PC-3 (cell line): ENCODE measurements around the gene CCL27. TPM values are rescaled to one million over a fixed set of nuclear protein-coding genes. Genes with fewer than 3 reads are reported as not detected.

Experiments
- ATAC-seq: fragments of 200-7000 bp; cut with Tn5 transposase; 2 replicates; pipeline ENCODE4 v1.9.1; 2020; ENCODE audit warnings: mild to moderate bottlenecking, moderate library complexity
- BruUV-seq: library from RNA; stranded (reverse); fragments of 400-500 nt; replicated peaks from 2 replicates; lab custom pipeline; 2021; lab: Mats Ljungman, UMichigan
- CTCF ChIA-PET: fragments of 300-600 bp; sonication (Branson Sonifier 250); formaldehyde crosslinking; loops from one replicate; lab custom pipeline; 2022; ENCODE audit warnings: antibody characterized with exemption; lab: Charles Lee
- POLR2A ChIA-PET: fragments of 300-600 bp; sonication (Branson Sonifier 250); formaldehyde crosslinking; loops from one replicate; lab custom pipeline; 2022; ENCODE audit warnings: antibody characterized with exemption; ENCODE audit not compliant: unreplicated experiment; lab: Charles Lee
- DNase-seq: peaks from one replicate; pipeline ENCODE4 v3.0.0-alpha.2; 2015
- H2AFZ ChIP-seq: fragments of 300-600 bp; sonication (generic); 2 replicates; pipeline ENCODE4 v1.6.0; 2016; ENCODE audit warnings: antibody characterized with exemption, low read length
- H3F3A ChIP-seq: fragments of 300-600 bp; sonication (generic); one replicate; pipeline ENCODE4 v1.6.0; 2017; ENCODE audit warnings: antibody characterized with exemption, low read length, control low read depth, mild to moderate bottlenecking; ENCODE audit not compliant: unreplicated experiment
- H3K27ac ChIP-seq: fragments of 300-600 bp; sonication (generic); 2 replicates; pipeline ENCODE4 v1.5.1; 2016; ENCODE audit warnings: mild to moderate bottlenecking, low read length
- H3K27me3 ChIP-seq: fragments of 300-600 bp; sonication (generic); 2 replicates; pipeline ENCODE4 v1.6.1; 2016; ENCODE audit warnings: low read length, mixed read lengths
- H3K36me3 ChIP-seq: fragments of 300-600 bp; sonication (generic); 2 replicates; pipeline ENCODE4 v1.6.1; 2016; ENCODE audit warnings: low read depth, mixed run types, low read length, mixed read lengths
- H3K4me1 ChIP-seq: fragments of 300-600 bp; sonication (generic); 2 replicates; pipeline ENCODE4 v1.5.1; 2016; ENCODE audit warnings: low read length; ENCODE audit not compliant: insufficient read depth
- H3K4me2 ChIP-seq: fragments of 300-600 bp; sonication (generic); 2 replicates; pipeline ENCODE4 v1.6.0; 2016; ENCODE audit warnings: low read length
- H3K4me3 ChIP-seq: fragments of 300-600 bp; sonication (generic); 2 replicates; pipeline ENCODE4 v1.5.1; 2016; ENCODE audit warnings: mild to moderate bottlenecking, low read length, mixed read lengths
- H3K79me2 ChIP-seq: fragments of 300-600 bp; sonication (generic); 2 replicates; pipeline ENCODE4 v1.6.1; 2017; ENCODE audit warnings: low read length, mixed read lengths
- H3K9ac ChIP-seq: fragments of 300-600 bp; sonication (generic); 2 replicates; pipeline ENCODE4 v1.6.0; 2016; ENCODE audit warnings: mild to moderate bottlenecking, low read length
- H3K9me2 ChIP-seq: fragments of 300-600 bp; sonication (generic); replicated peaks from 2 replicates; pipeline ENCODE4 v1.6.1; 2016; ENCODE audit warnings: mixed run types, low read length, mixed read lengths
- H3K9me3 ChIP-seq: fragments of 300-600 bp; sonication (generic); 2 replicates; pipeline ENCODE4 v1.6.1; 2016; ENCODE audit warnings: low read length, mixed read lengths
- H4K20me1 ChIP-seq: fragments of 300-600 bp; sonication (generic); 2 replicates; pipeline ENCODE4 v1.6.1; 2016; ENCODE audit warnings: low read length, mixed read lengths
- EZH2 ChIP-seq: fragments of 300-600 bp; sonication (generic); IDR thresholded peaks from one replicate; pipeline ENCODE4 v1.6.1; 2017; ENCODE audit warnings: antibody characterized with exemption, mild to moderate bottlenecking, low read length; ENCODE audit not compliant: unreplicated experiment
- EZH2phosphoT487 ChIP-seq: fragments of 300-600 bp; sonication (generic); IDR thresholded peaks from 2 replicates; pipeline ENCODE4 v1.6.1; 2018; ENCODE audit warnings: mild to moderate bottlenecking, antibody characterized with exemption, low read length, borderline replicate concordance
- intact Hi-C: fragments of 100-400 bp; cut with micrococcal nuclease; formaldehyde crosslinking; loops from 2 replicates; pipeline ENCODE4 v1.9.0; 2023
- total RNA-seq: library from RNA; depleted of rRNA; stranded (reverse); fragments of >200 nt; gene quantifications from 2 replicates; pipeline ENCODE4 v1.2.3, GENCODE V29; 2014
- TF ChIP-seq, protein P1 (sequence below): fragments of 300-600 bp; sonication (generic); conservative IDR thresholded peaks from 2 replicates; pipeline ENCODE4 v1.5.1; 2017; ENCODE audit warnings: antibody characterized with exemption, low read depth, mild to moderate bottlenecking, low read length

Gene CCL27
- total RNA-seq, 1 experiment from 2014 or later: not detected

DNA sequence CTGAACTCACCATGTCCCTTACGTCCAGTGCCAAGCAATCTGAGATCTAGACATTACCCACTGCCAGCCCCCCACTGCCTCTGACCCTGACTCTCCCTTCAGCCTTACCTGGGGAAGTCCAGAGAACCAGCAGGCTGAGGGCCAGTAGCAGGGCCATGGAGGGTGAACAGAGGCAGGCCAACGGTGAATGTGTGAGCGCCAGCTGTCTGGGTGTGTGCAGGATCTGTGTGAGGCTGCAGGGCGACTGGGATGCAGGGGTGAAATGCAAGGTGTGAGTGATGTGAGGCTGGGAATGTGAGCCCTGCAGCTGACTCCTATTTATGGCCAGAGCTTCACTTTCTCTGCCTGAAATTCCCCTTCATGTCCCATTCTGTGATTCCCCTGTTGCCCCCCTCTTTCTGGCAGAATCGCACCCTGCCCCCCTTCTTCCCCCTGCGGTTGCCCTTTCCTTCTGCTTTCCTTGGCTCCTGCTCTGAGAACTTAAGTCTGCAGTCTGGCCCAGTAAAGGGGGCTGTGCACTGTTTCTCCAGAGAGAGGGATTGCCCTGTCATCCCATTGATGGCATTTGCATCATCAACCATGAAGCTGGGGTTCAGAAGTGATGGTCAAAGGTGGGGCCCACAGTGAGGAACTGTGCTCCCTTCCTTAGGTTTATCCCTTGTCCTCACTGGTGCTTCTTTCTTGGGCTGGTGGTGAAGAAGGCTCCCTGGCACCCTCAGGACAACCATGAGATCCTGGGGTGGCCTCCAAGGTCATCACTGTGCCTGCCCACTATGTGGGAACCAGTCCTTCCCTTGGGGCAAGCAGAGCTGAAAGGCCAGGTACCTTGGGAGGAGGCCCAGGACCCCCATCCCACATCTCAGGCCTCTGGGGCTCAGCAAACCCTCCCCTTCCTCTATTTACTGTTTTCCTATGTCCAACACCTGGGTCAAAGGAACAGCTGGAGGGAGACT lies 28.8 kb upstream of the CCL27 start, which contains the start of gene CCL19:
Gene CCL19, minus strand, starts transcription at position 294 of the 953 bp plus-strand sequence. Its CDS starts 137 bp downstream, at position 157.
- H3K4me2 ChIP-seq: no peak within 1 kb of the TSS
- H3K27me3 ChIP-seq: no peaks in the 10 kb centered on the region
- no peaks in the 10 kb centered on the region for H3K9me2 ChIP-seq
- BruUV-seq: no TSS peak
- no peak within 1 kb of the TSS for H3K27ac ChIP-seq
- no peak within 1 kb of the TSS for H3K9ac ChIP-seq
- intact Hi-C loops: no loop called here
- H3K4me3 ChIP-seq: no peak within 1 kb of the TSS
- no peak for DNase-seq
- H3K9me3 ChIP-seq: no peaks in the 10 kb centered on the region
- ATAC-seq: no peak
- no peaks in the 10 kb centered on the region for H4K20me1 ChIP-seq
- H3K4me1 ChIP-seq: no peaks in the 10 kb centered on the region
- ChIA-PET CTCF (no interaction called here), POLR2A (interaction anchor here (0.5 kb wide), 1 partner anchor 843 kb away, joined by 7 read pairs; no protein-coding TSS in a partner anchor)
- no peaks in the 10 kb centered on the region for H3K79me2 ChIP-seq
- no peak within 1 kb of the TSS for H2AFZ ChIP-seq
- no peaks in the 10 kb centered on the region for H3F3A ChIP-seq
- H3K36me3 ChIP-seq: no peaks in the 10 kb centered on the region
- TF ChIP-seq, protein P1, sequence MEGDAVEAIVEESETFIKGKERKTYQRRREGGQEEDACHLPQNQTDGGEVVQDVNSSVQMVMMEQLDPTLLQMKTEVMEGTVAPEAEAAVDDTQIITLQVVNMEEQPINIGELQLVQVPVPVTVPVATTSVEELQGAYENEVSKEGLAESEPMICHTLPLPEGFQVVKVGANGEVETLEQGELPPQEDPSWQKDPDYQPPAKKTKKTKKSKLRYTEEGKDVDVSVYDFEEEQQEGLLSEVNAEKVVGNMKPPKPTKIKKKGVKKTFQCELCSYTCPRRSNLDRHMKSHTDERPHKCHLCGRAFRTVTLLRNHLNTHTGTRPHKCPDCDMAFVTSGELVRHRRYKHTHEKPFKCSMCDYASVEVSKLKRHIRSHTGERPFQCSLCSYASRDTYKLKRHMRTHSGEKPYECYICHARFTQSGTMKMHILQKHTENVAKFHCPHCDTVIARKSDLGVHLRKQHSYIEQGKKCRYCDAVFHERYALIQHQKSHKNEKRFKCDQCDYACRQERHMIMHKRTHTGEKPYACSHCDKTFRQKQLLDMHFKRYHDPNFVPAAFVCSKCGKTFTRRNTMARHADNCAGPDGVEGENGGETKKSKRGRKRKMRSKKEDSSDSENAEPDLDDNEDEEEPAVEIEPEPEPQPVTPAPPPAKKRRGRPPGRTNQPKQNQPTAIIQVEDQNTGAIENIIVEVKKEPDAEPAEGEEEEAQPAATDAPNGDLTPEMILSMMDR: no peak
- TF ChIP-seq EZH2 (no peak), EZH2phosphoT487 (no peak)

DNA sequence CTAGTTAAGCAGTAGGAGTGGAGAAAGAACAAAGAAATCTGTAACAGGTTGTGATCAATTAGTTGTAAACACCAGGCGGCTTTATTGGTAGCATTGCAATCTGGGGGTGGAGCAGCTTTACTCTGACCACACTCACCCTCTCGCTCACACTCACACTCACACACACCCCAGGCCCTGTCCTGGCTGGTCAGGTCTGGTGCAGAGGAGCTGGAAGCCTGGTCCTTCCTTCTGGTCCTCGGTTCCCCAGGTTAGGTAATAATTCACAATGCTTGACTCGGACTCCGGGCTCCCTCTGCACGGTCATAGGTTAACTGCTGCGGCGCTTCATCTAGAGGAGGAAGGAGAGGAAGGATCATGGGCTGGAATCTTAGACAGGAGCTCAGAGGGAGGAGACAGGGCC lies 27.1 kb upstream of the CCL27 start:
- Histone ChIP-seq H4K20me1 (no peaks in the 10 kb centered on the region), H3K27me3 (no peaks in the 10 kb centered on the region), H3K9ac (no peak overlapping the region), H3F3A (no peaks in the 10 kb centered on the region), H3K9me3 (no peaks in the 10 kb centered on the region), H3K4me1 (no peaks in the 10 kb centered on the region), H3K36me3 (no peaks in the 10 kb centered on the region), H3K27ac (no peak overlapping the region), H3K9me2 (no peaks in the 10 kb centered on the region), H2AFZ (no peak overlapping the region), H3K4me2 (no peak overlapping the region), H3K4me3 (no peak overlapping the region), H3K79me2 (no peaks in the 10 kb centered on the region)
- no TSS peak for BruUV-seq
- intact Hi-C loops: no loop called here
- TF ChIP-seq, protein P1: no peak
- TF ChIP-seq EZH2phosphoT487: no peak
- TF ChIP-seq EZH2: no peak
- ChIA-PET POLR2A (no interaction called here), CTCF (no interaction called here)
- ATAC-seq (no peak), DNase-seq (no peak)

DNA sequence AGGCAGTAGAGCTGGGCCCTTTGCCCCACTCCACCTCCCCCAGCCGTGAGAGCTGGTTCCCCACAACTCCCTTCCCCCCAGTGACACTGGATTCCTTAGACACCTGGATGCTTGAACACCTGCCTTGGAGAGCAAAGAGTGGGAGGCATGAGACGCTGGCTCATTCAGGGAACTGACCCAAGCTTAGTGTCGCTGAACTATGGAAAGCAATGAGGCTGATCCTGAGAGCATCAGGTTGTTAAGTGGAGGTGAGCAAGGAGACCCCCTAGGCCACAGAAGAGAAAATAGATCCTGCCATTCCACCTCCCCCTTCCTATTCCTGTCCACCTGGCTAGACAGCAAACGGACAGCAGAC lies 26.6 kb upstream of the CCL27 start:
- Histone ChIP-seq H3K9me3 (no peaks in the 10 kb centered on the region), H3K79me2 (no peaks in the 10 kb centered on the region), H3K9me2 (no peaks in the 10 kb centered on the region), H3K4me3 (no peak overlapping the region), H2AFZ (no peak overlapping the region), H4K20me1 (no peaks in the 10 kb centered on the region), H3K27ac (no peak overlapping the region), H3F3A (no peaks in the 10 kb centered on the region), H3K27me3 (no peaks in the 10 kb centered on the region), H3K4me2 (no peak overlapping the region), H3K36me3 (no peaks in the 10 kb centered on the region), H3K9ac (no peak overlapping the region), H3K4me1 (no peaks in the 10 kb centered on the region)
- ATAC-seq (no peak), DNase-seq (no peak)
- no peak for TF ChIP-seq EZH2phosphoT487
- TF ChIP-seq, protein P1: no peak
- TF ChIP-seq EZH2: no peak
- CTCF ChIA-PET: no interaction called here
- POLR2A ChIA-PET: no interaction called here
- BruUV-seq: no TSS peak
- intact Hi-C loops: no loop called here
